H9 (cell line): ENCODE data around the gene CNIH2. TPM values are rescaled to one million over a fixed set of nuclear protein-coding genes. Genes with fewer than 3 reads are reported as not detected.
A peak's percentile ranks its signal among the peaks of the same experiment; 100 is the strongest.

Experiments
- DNase-seq: peaks from one replicate; pipeline ENCODE4 v3.0.0-alpha.2; 2017
- H2AFZ ChIP-seq: one replicate; pipeline ENCODE4 v1.6.1; 2013; ENCODE audit warnings: mild to moderate bottlenecking, low read length, control low read depth, moderate library complexity
- H2AK5ac ChIP-seq: 2 replicates; pipeline ENCODE4 v1.6.1; 2013; ENCODE audit warnings: low read length, control low read depth, mixed read lengths; ENCODE audit not compliant: insufficient read length
- H2BK120ac ChIP-seq: one replicate; pipeline ENCODE4 v1.6.1; 2013; ENCODE audit warnings: low read depth, mild to moderate bottlenecking, low read length, control low read depth, inconsistent platforms; ENCODE audit not compliant: poor library complexity, severe bottlenecking
- H2BK12ac ChIP-seq: 2 replicates; pipeline ENCODE4 v1.6.1; 2013; ENCODE audit warnings: low read length, control low read depth, mixed read lengths, low read depth; ENCODE audit not compliant: insufficient read length
- H2BK15ac ChIP-seq: 2 replicates; pipeline ENCODE4 v1.6.1; 2013; ENCODE audit warnings: low read depth, low read length, control low read depth
- H2BK20ac ChIP-seq: one replicate; pipeline ENCODE4 v1.6.1; 2013; ENCODE audit warnings: low read depth, mild to moderate bottlenecking, low read length, control low read depth, inconsistent platforms; ENCODE audit not compliant: poor library complexity, severe bottlenecking
- H2BK5ac ChIP-seq: 2 replicates; pipeline ENCODE4 v1.6.1; 2013; ENCODE audit warnings: low read length, control low read depth, mixed read lengths; ENCODE audit not compliant: insufficient read length
- H3K14ac ChIP-seq: 2 replicates; pipeline ENCODE4 v1.6.1; 2013; ENCODE audit warnings: low read length, control low read depth; ENCODE audit not compliant: insufficient read depth
- H3K18ac ChIP-seq: 2 replicates; pipeline ENCODE4 v1.6.1; 2013; ENCODE audit warnings: low read depth, mild to moderate bottlenecking, mixed read lengths, low read length, control low read depth; ENCODE audit not compliant: insufficient read length
- H3K23ac ChIP-seq: 2 replicates; pipeline ENCODE4 v1.6.1; 2013; ENCODE audit warnings: low read length, control low read depth, mixed read lengths, low read depth; ENCODE audit not compliant: insufficient read length
- H3K23me2 ChIP-seq: 2 replicates; pipeline ENCODE4 v1.6.1; 2013; ENCODE audit warnings: low read depth, mild to moderate bottlenecking, mixed read lengths, low read length, control low read depth; ENCODE audit not compliant: insufficient read length, poor library complexity, severe bottlenecking
- H3K27ac ChIP-seq: 2 replicates; pipeline ENCODE4 v1.5.1; 2013; ENCODE audit warnings: low read length, control low read depth, mixed read lengths, low read depth; ENCODE audit not compliant: insufficient read length
- H3K27me3 ChIP-seq: 2 replicates; pipeline ENCODE4 v1.6.1; 2013; ENCODE audit warnings: low read length, control low read depth, inconsistent platforms; ENCODE audit not compliant: insufficient read depth
- H3K4ac ChIP-seq: 2 replicates; pipeline ENCODE4 v1.6.1; 2013; ENCODE audit warnings: low read depth, mild to moderate bottlenecking, control low read depth, inconsistent platforms, low read length, moderate library complexity
- H3K4me1 ChIP-seq: 2 replicates; pipeline ENCODE4 v1.6.1; 2013; ENCODE audit warnings: low read length, control low read depth, inconsistent platforms; ENCODE audit not compliant: insufficient read depth
- H3K4me2 ChIP-seq: 2 replicates; pipeline ENCODE4 v1.6.1; 2013; ENCODE audit warnings: low read length, control low read depth, mixed read lengths; ENCODE audit not compliant: insufficient read length, insufficient read depth
- H3K56ac ChIP-seq: 2 replicates; pipeline ENCODE4 v1.6.1; 2013; ENCODE audit warnings: low read depth, mild to moderate bottlenecking, mixed read lengths, low read length, control low read depth; ENCODE audit not compliant: insufficient read length
- H3K79me1 ChIP-seq: 2 replicates; pipeline ENCODE4 v1.6.1; 2013; ENCODE audit warnings: low read depth, mild to moderate bottlenecking, moderate library complexity, low read length, control low read depth, inconsistent platforms; ENCODE audit not compliant: insufficient read depth, poor library complexity, severe bottlenecking
- H3K79me2 ChIP-seq: 2 replicates; pipeline ENCODE4 v1.6.1; 2013; ENCODE audit warnings: low read length, control low read depth, inconsistent platforms; ENCODE audit not compliant: insufficient read depth
- H3K9ac ChIP-seq: 2 replicates; pipeline ENCODE4 v1.6.1; 2013; ENCODE audit warnings: low read length, control low read depth, mixed read lengths; ENCODE audit not compliant: insufficient read length; ENCODE audit errors: extremely low read depth
- H3K9me3 ChIP-seq: one replicate; pipeline ENCODE4 v1.6.1; 2013; ENCODE audit warnings: low read depth, low read length, inconsistent platforms; ENCODE audit not compliant: control insufficient read depth
- H3T11ph ChIP-seq: one replicate; pipeline ENCODE4 v1.6.1; 2013; ENCODE audit warnings: mild to moderate bottlenecking, low read length, control low read depth, inconsistent platforms
- H4K20me1 ChIP-seq: one replicate; pipeline ENCODE4 v1.6.1; 2013; ENCODE audit not compliant: control insufficient read depth, insufficient read length, insufficient read depth
- H4K5ac ChIP-seq: 2 replicates; pipeline ENCODE4 v1.6.1; 2013; ENCODE audit warnings: low read depth, mild to moderate bottlenecking, mixed read lengths, low read length, control low read depth; ENCODE audit not compliant: insufficient read length
- H4K8ac ChIP-seq: replicated peaks from 2 replicates; pipeline ENCODE4 v1.6.1; 2013; ENCODE audit warnings: low read length, control low read depth, mixed read lengths, low read depth; ENCODE audit not compliant: insufficient read length
- H4K91ac ChIP-seq: 2 replicates; pipeline ENCODE4 v1.6.1; 2013; ENCODE audit warnings: low read depth, mild to moderate bottlenecking, moderate library complexity, mixed read lengths, low read length, control low read depth; ENCODE audit not compliant: insufficient read length
- H3K27ac Mint-ChIP-seq, 3 experiments: 2 replicates in 2 of 3; 3 replicates in 1 of 3; pipeline ENCODE4 v1.8.0; 2020 to 2021; ENCODE audit warnings: mixed read lengths in 3 of 3, mild to moderate bottlenecking in 1 of 3, moderate library complexity in 1 of 3
- H3K27me3 Mint-ChIP-seq: 2 replicates; pipeline ENCODE4 v1.8.0; 2021; ENCODE audit warnings: low read depth, mild to moderate bottlenecking, moderate library complexity, mixed read lengths
- H3K36me3 Mint-ChIP-seq, 3 experiments: 2 replicates in 2 of 3; 3 replicates in 1 of 3; pipeline ENCODE4 v1.8.0; 2020 to 2021; ENCODE audit warnings: low read depth in 3 of 3, mixed read lengths in 3 of 3; ENCODE audit not compliant: insufficient read depth in 1 of 3
- H3K4me1 Mint-ChIP-seq, 2 experiments: 2 replicates each; pipeline ENCODE4 v1.8.0; 2020; ENCODE audit warnings: mixed read lengths in 2 of 2
- H3K4me3 Mint-ChIP-seq, 2 experiments: 2 replicates in 1 of 2; 3 replicates in 1 of 2; pipeline ENCODE4 v1.8.0; 2020 to 2021; ENCODE audit warnings: mild to moderate bottlenecking in 2 of 2, mixed read lengths in 2 of 2, moderate library complexity in 1 of 2
- H3K9me3 Mint-ChIP-seq, 2 experiments: 2 replicates in 1 of 2; 3 replicates in 1 of 2; pipeline ENCODE4 v1.8.0; 2020; ENCODE audit warnings: mild to moderate bottlenecking in 2 of 2, mixed read lengths in 2 of 2, moderate library complexity in 1 of 2
- CTCF ChIP-seq: fragments of 200-600 bp; sonication (generic); conservative IDR thresholded peaks from 3 replicates; pipeline ENCODE4 v1.8.0; 2021; ENCODE audit warnings: antibody characterized with exemption, mild to moderate bottlenecking
- WGBS: extraction: QIAGEN DNeasy Blood & Tissue Kit; methylation state at CpG from one replicate; pipeline ENCODE4 v1.1.7; 2013; ENCODE audit warnings: missing lambda C conversion rate, low lambda C conversion rate, mixed read lengths; ENCODE audit not compliant: insufficient read length; ENCODE audit errors: extremely low coverage; 5-methylcytosine and 5-hydroxymethylcytosine counted together
- total RNA-seq: library from RNA; stranded (reverse); gene quantifications from 2 replicates; pipeline ENCODE4 v1.2.1, GENCODE V29; 2021

CNIH2 gene
- total RNA-seq, 1 experiment from 2014 or later, result 12.0 TPM

- no peak overlapping the region for H4K5ac ChIP-seq
- peak overlapping the region; percentile 21 to 45; a peak in 2 of 5 replicates for H3K4me3 Mint-ChIP-seq
- H3K56ac ChIP-seq, result no peak overlapping the region
- H3K18ac ChIP-seq, result peak overlapping the region; percentile 2
- H3K23me2 ChIP-seq, result no peaks in the 10 kb centered on the region
- H3K23ac ChIP-seq, result no peak overlapping the region
- H4K91ac ChIP-seq, result no peak overlapping the region
- no peak overlapping the region for H4K8ac ChIP-seq
- no peak overlapping the region for H2BK12ac ChIP-seq
- H4K20me1 ChIP-seq, result no peaks in the 10 kb centered on the region
- H3K9me3 Mint-ChIP-seq, result no peaks in the 10 kb centered on the region
- TF ChIP-seq CTCF, result peak; percentile 97
- H3K9me3 ChIP-seq, result no peaks in the 10 kb centered on the region
- peak; percentile 90 for DNase-seq
- H3K4me1 ChIP-seq, result 0 out of 2 replicates have a peak, but pooled peaks cover 3% of the 10 kb centered on the region
- H3K27ac ChIP-seq, result no peak overlapping the region
- H3K27me3 Mint-ChIP-seq, result peaks cover 10% of the 10 kb centered on the region
- no CpG with 5 or more reads among the region's 19 CpGs for WGBS
- H3K27ac Mint-ChIP-seq, result peak overlapping the region in 1 of 3 experiments; percentile 79; a peak in 2 of 7 replicates
- H2BK120ac ChIP-seq, result no peak overlapping the region
- no peak overlapping the region for H2BK20ac ChIP-seq
- no peak overlapping the region for H2AK5ac ChIP-seq
- H2BK5ac ChIP-seq, result no peak overlapping the region
- H3K79me2 ChIP-seq, result no peaks in the 10 kb centered on the region
- no peak overlapping the region for H2BK15ac ChIP-seq
- peaks cover 9 to 18% of the 10 kb centered on the region in 2 experiments for H3K4me1 Mint-ChIP-seq
- no peaks in the 10 kb centered on the region for H3K27me3 ChIP-seq
- H3K14ac ChIP-seq, result no peak overlapping the region
- H3K79me1 ChIP-seq, result no peaks in the 10 kb centered on the region
- H3K4ac ChIP-seq, result no peak overlapping the region
- peak overlapping the region; percentile 23 for H2AFZ ChIP-seq
- H3K9ac ChIP-seq, result no peak overlapping the region
- H3T11ph ChIP-seq, result no peak overlapping the region
- peak overlapping the region; percentile 11 for H3K4me2 ChIP-seq
- H3K36me3 Mint-ChIP-seq, result peaks cover 0 to 5% (median 0%) of the 10 kb centered on the region in 3 experiments; a peak in 3 of 7 replicates
Measured at GRCh38 chr11:66328302-66329144, 50.5 kb downstream of the CNIH2 start.
